Measurements from ENCODE around the gene ZNF529. TPM values are rescaled to one million over a fixed set of nuclear protein-coding genes. Genes with fewer than 3 reads are reported as not detected.
A peak's percentile ranks its signal among the peaks of the same experiment; 100 is the strongest.

Gene ZNF529
- total and polyA plus RNA-seq, 2 of the 13 experiments (the other 11 are each of a cell fraction or from before 2014, with no cell fraction given) = 9.3 to 10.6 TPM

- TF ChIP-seq ZNF597 (CRISPR knock-in tag; IDR thresholded peaks at IDR 0.05) (no peak), PRPF4 (IDR thresholded peaks at IDR 0.05; ENCODE audit: low read depth, low read length, poor library complexity, severe bottlenecking) (no peak), PAWR (CRISPR knock-in tag; IDR thresholded peaks at IDR 0.05; ENCODE audit: borderline replicate concordance) (no peak), ZFP82 (CRISPR knock-in tag; IDR thresholded peaks at IDR 0.05; ENCODE audit: borderline replicate concordance) (peak; percentile 40; the same call in 1 of the 2 replicates), SP2 (CRISPR knock-in tag; IDR thresholded peaks at IDR 0.05) (0 out of 2 replicates have a peak, but pooled peaks have one; percentile 43), ZNF468 (CRISPR knock-in tag; IDR thresholded peaks at IDR 0.05) (0 out of 2 replicates have a peak, but pooled peaks have one; percentile 7), SP1 (IDR thresholded peaks at IDR 0.05) (no peak), SP1 (CRISPR knock-in tag; IDR thresholded peaks at IDR 0.05) (peak; percentile 50; the same call in 1 of the 2 replicates), CREM (IDR thresholded peaks at IDR 0.05) (peak; percentile 57; the same call in 1 of the 2 replicates), CREM (CRISPR knock-in tag; IDR thresholded peaks at IDR 0.05) (no peak), SAP130 (CRISPR knock-in tag; IDR thresholded peaks at IDR 0.05; ENCODE audit: low read depth) (peak; percentile 98), ZNF292 (CRISPR knock-in tag; IDR thresholded peaks at IDR 0.05; ENCODE audit: borderline replicate concordance, low read depth) (no peak), RXRB (CRISPR knock-in tag; IDR thresholded peaks at IDR 0.05; ENCODE audit: borderline replicate concordance) (no peak), SNAPC5 (CRISPR knock-in tag; IDR thresholded peaks at IDR 0.05; ENCODE audit: borderline replicate concordance) (no peak), ZNF569 (CRISPR knock-in tag; IDR thresholded peaks at IDR 0.05; ENCODE audit: borderline replicate concordance) (no peak), NPAS2 (CRISPR knock-in tag; IDR thresholded peaks at IDR 0.05; ENCODE audit: borderline replicate concordance) (no peak), IKZF4 (CRISPR knock-in tag; IDR thresholded peaks at IDR 0.05; ENCODE audit: borderline replicate concordance, low read depth, not compliant biosample characterization) (no peak), PHB2 (IDR thresholded peaks at IDR 0.05; ENCODE audit: partially characterized antibody) (no peak), MXD4 (CRISPR knock-in tag; IDR thresholded peaks at IDR 0.05) (peak; percentile 98), HNF1B (CRISPR knock-in tag; IDR thresholded peaks at IDR 0.05) (no peak), ZNF333 (CRISPR knock-in tag; IDR thresholded peaks at IDR 0.05; ENCODE audit: borderline replicate concordance) (0 out of 2 replicates have a peak, but pooled peaks have one; percentile 78), AFF4 (CRISPR knock-in tag; IDR thresholded peaks at IDR 0.05) (no peak), NFKBIZ (CRISPR knock-in tag; IDR thresholded peaks at IDR 0.05) (no peak)
Measured at GRCh38 chr19:36604656-36605100, 31.6 kb upstream of the ZNF529 start (continued).

All from HepG2 (cell line).